ENCODE results near the gene S1PR1.

S1PR1 gene

GRCh38 chr1:101196668-101197067 lies 40.2 kb upstream of the S1PR1 start:
- Histone ChIP-seq H3K4ac (ENCODE audit: low read depth in 1 of 2, low read length in 2 of 2) (no peak overlapping the region), H2BK15ac (ENCODE audit: low read depth, poor library complexity, severe bottlenecking) (no peak overlapping the region)
- 96% methylated on average over 2 of the region's 2 CpGs for WGBS

DNA sequence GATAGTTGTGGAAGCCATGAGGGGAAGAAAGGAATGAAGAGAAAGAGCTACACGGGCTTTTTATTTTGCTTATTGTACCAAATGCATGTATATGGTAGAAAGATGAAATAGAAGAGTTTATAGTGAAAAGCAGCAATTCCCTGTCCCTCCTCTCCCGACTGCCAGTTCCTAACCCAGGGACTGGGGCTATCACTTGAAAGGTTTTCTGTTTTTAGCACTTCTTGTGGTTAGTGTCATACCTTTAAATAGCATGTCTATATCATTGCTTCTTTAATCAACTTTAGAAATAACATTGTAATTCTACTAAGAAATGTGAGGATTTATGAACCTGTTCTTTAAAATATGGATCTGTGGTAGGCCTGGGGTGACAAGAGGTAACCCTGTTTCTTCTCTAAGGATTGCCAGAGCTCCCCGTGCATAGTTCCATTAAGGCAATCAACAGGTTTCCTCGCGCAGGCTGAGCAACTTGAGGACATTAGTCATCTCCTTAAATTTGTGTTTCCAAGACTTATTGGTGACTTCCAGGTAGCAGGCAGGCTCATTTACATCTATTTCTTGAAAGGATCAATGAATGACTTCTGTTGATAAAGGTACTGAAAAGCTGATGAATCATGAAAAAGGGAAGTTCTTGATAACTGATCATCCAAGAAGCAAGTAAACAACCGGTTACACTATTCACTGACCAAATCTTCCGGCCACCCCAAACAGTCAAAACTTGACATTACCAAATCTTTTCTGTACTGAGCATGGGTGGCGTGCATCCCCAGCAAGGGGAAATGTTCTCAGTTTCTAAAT lies 37.8 kb upstream of the S1PR1 start:
- H3K4ac ChIP-seq (ENCODE audit: low read depth in 1 of 2, low read length in 2 of 2), result no peak overlapping the region
- no peak overlapping the region for H2BK5ac ChIP-seq (ENCODE audit: low read depth, low read length, poor library complexity, severe bottlenecking)
- no peak overlapping the region for H3K18ac ChIP-seq (ENCODE audit: low read depth in 1 of 2, low read length in 2 of 2)
- no peak overlapping the region for H4K8ac ChIP-seq (ENCODE audit: low read length)
- H3K36me3 ChIP-seq (ENCODE audit: control insufficient read depth in 1 of 2, insufficient read depth in 2 of 2, low read depth in 1 of 2, low read length in 2 of 2), result no peaks in the 10 kb centered on the region
- H4K91ac ChIP-seq (ENCODE audit: low read length), result no peak overlapping the region
- H3K4me3 ChIP-seq (ENCODE audit: insufficient read depth in 1 of 2, low read depth in 1 of 2, low read length in 2 of 2), result no peak overlapping the region
- no peaks in the 10 kb centered on the region for H3K27me3 ChIP-seq (ENCODE audit: control insufficient read depth in 1 of 2, insufficient read depth in 1 of 2, low read length in 2 of 2)
- H3K9ac ChIP-seq (ENCODE audit: low read length), result no peak overlapping the region
- H3K4me1 ChIP-seq (ENCODE audit: control insufficient read depth, insufficient read depth, low read depth, low read length), result peaks cover 3% of the 10 kb centered on the region
- no peaks in the 10 kb centered on the region for H3K79me1 ChIP-seq (replicated peaks; ENCODE audit: low read length, poor library complexity, severe bottlenecking)
- no peak for DNase-seq
- 89% methylated on average over 6 of the region's 8 CpGs for WGBS
- H3K23ac ChIP-seq (ENCODE audit: low read length in 2 of 2), result no peak overlapping the region
- H2BK120ac ChIP-seq (ENCODE audit: low read depth, low read length), result no peak overlapping the region
- no peak overlapping the region for H3K4me2 ChIP-seq (ENCODE audit: low read length, poor library complexity, severe bottlenecking)
- no peak overlapping the region for H2BK12ac ChIP-seq (ENCODE audit: low read length in 2 of 2)
- no peak overlapping the region for H3K27ac ChIP-seq (ENCODE audit: low read length, poor library complexity, severe bottlenecking)
- H2AFZ ChIP-seq (ENCODE audit: low read depth, low read length), result no peak overlapping the region
- H2AK5ac ChIP-seq (ENCODE audit: low read length, severe bottlenecking), result no peak overlapping the region
- H2BK15ac ChIP-seq (ENCODE audit: low read depth, poor library complexity, severe bottlenecking), result no peak overlapping the region
- no peak overlapping the region for H3K14ac ChIP-seq (ENCODE audit: low read length in 2 of 2)
- no peaks in the 10 kb centered on the region for H3K9me3 ChIP-seq (ENCODE audit: control insufficient read depth, low read length)

More at GRCh38 chr1:101196668-101197067, 40.2 kb upstream of the S1PR1 start:
- Histone ChIP-seq H3K4me2 (ENCODE audit: low read length, poor library complexity, severe bottlenecking) (no peak overlapping the region), H3K23ac (ENCODE audit: low read length in 2 of 2) (no peak overlapping the region), H3K36me3 (ENCODE audit: control insufficient read depth in 1 of 2, insufficient read depth in 2 of 2, low read depth in 1 of 2, low read length in 2 of 2) (no peaks in the 10 kb centered on the region), H3K4me1 (ENCODE audit: control insufficient read depth, insufficient read depth, low read depth, low read length) (peaks cover 4% of the 10 kb centered on the region), H4K91ac (ENCODE audit: low read length) (no peak overlapping the region), H2BK5ac (ENCODE audit: low read depth, low read length, poor library complexity, severe bottlenecking) (no peak overlapping the region), H3K18ac (ENCODE audit: low read depth in 1 of 2, low read length in 2 of 2) (no peak overlapping the region), H3K4me3 (ENCODE audit: insufficient read depth in 1 of 2, low read depth in 1 of 2, low read length in 2 of 2) (no peak overlapping the region), H3K27me3 (ENCODE audit: control insufficient read depth in 1 of 2, insufficient read depth in 1 of 2, low read length in 2 of 2) (no peaks in the 10 kb centered on the region), H3K14ac (ENCODE audit: low read length in 2 of 2) (no peak overlapping the region), H3K9ac (ENCODE audit: low read length) (no peak overlapping the region), H3K79me1 (replicated peaks; ENCODE audit: low read length, poor library complexity, severe bottlenecking) (no peaks in the 10 kb centered on the region), H2BK120ac (ENCODE audit: low read depth, low read length) (no peak overlapping the region), H2BK12ac (ENCODE audit: low read length in 2 of 2) (no peak overlapping the region), H3K9me3 (ENCODE audit: control insufficient read depth, low read length) (no peaks in the 10 kb centered on the region), H2AK5ac (ENCODE audit: low read length, severe bottlenecking) (no peak overlapping the region), H2AFZ (ENCODE audit: low read depth, low read length) (no peak overlapping the region), H3K27ac (ENCODE audit: low read length, poor library complexity, severe bottlenecking) (no peak overlapping the region), H4K8ac (ENCODE audit: low read length) (no peak overlapping the region)
- DNase-seq, result no peak

- no peak overlapping the region for H2AFZ ChIP-seq (ENCODE audit: low read depth, low read length)
- WGBS, result 100% methylated on average over 1 of the region's 1 CpG
- no peak overlapping the region for H3K27ac ChIP-seq (ENCODE audit: low read length, poor library complexity, severe bottlenecking)
- no peak overlapping the region for H3K4ac ChIP-seq (ENCODE audit: low read depth in 1 of 2, low read length in 2 of 2)
- H3K4me1 ChIP-seq (ENCODE audit: control insufficient read depth, insufficient read depth, low read depth, low read length), result peaks cover 3% of the 10 kb centered on the region
- H3K9ac ChIP-seq (ENCODE audit: low read length), result no peak overlapping the region
- H3K14ac ChIP-seq (ENCODE audit: low read length in 2 of 2), result no peak overlapping the region
- no peak overlapping the region for H3K23ac ChIP-seq (ENCODE audit: low read length in 2 of 2)
- no peaks in the 10 kb centered on the region for H3K79me1 ChIP-seq (replicated peaks; ENCODE audit: low read length, poor library complexity, severe bottlenecking)
- no peak overlapping the region for H2AK5ac ChIP-seq (ENCODE audit: low read length, severe bottlenecking)
- no peaks in the 10 kb centered on the region for H3K9me3 ChIP-seq (ENCODE audit: control insufficient read depth, low read length)
- H2BK12ac ChIP-seq (ENCODE audit: low read length in 2 of 2), result no peak overlapping the region
- no peak overlapping the region for H2BK5ac ChIP-seq (ENCODE audit: low read depth, low read length, poor library complexity, severe bottlenecking)
- no peaks in the 10 kb centered on the region for H3K27me3 ChIP-seq (ENCODE audit: control insufficient read depth in 1 of 2, insufficient read depth in 1 of 2, low read length in 2 of 2)
- H3K36me3 ChIP-seq (ENCODE audit: control insufficient read depth in 1 of 2, insufficient read depth in 2 of 2, low read depth in 1 of 2, low read length in 2 of 2), result no peaks in the 10 kb centered on the region
- no peak for DNase-seq
- H2BK120ac ChIP-seq (ENCODE audit: low read depth, low read length), result no peak overlapping the region
- no peak overlapping the region for H3K4me2 ChIP-seq (ENCODE audit: low read length, poor library complexity, severe bottlenecking)
- no peak overlapping the region for H4K8ac ChIP-seq (ENCODE audit: low read length)
- H2BK15ac ChIP-seq (ENCODE audit: low read depth, poor library complexity, severe bottlenecking), result no peak overlapping the region
- no peak overlapping the region for H3K4me3 ChIP-seq (ENCODE audit: insufficient read depth in 1 of 2, low read depth in 1 of 2, low read length in 2 of 2)
- no peak overlapping the region for H4K91ac ChIP-seq (ENCODE audit: low read length)
- H3K18ac ChIP-seq (ENCODE audit: low read depth in 1 of 2, low read length in 2 of 2), result no peak overlapping the region
Measured at GRCh38 chr1:101199637-101199982, 37.2 kb upstream of the S1PR1 start.

DNA sequence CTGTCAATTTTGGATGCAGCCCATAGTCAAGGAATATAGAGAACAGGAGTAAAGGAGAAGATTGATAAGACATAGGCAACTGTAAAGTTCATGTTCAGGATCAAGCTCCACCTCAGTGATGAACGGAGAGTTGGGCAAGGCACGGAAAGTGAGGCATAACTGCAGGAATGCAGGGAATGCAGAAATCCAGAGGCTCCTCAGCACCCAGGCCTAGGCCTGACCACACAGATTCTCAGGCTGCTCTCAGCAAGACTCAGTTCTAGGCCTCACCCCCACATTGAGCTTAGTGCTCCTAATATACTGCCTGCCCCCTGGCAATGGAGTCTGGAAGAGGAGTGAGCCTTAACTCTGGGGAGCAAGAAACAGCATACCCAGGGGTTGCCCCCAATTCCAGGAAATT lies 36.3 kb upstream of the S1PR1 start:
- Histone ChIP-seq H3K4me2 (ENCODE audit: low read length, poor library complexity, severe bottlenecking) (no peak overlapping the region), H2BK120ac (ENCODE audit: low read depth, low read length) (no peak overlapping the region), H3K27ac (ENCODE audit: low read length, poor library complexity, severe bottlenecking) (peak overlapping the region; percentile 76), H2AFZ (ENCODE audit: low read depth, low read length) (no peak overlapping the region), H3K14ac (ENCODE audit: low read length in 2 of 2) (no peak overlapping the region), H4K8ac (ENCODE audit: low read length) (peak overlapping the region; percentile 33), H3K4me1 (ENCODE audit: control insufficient read depth, insufficient read depth, low read depth, low read length) (peaks cover 3% of the 10 kb centered on the region), H3K9me3 (ENCODE audit: control insufficient read depth, low read length) (no peaks in the 10 kb centered on the region), H3K79me1 (replicated peaks; ENCODE audit: low read length, poor library complexity, severe bottlenecking) (no peaks in the 10 kb centered on the region), H2BK5ac (ENCODE audit: low read depth, low read length, poor library complexity, severe bottlenecking) (no peak overlapping the region), H3K36me3 (ENCODE audit: control insufficient read depth in 1 of 2, insufficient read depth in 2 of 2, low read depth in 1 of 2, low read length in 2 of 2) (no peaks in the 10 kb centered on the region), H2AK5ac (ENCODE audit: low read length, severe bottlenecking) (no peak overlapping the region), H3K27me3 (ENCODE audit: control insufficient read depth in 1 of 2, insufficient read depth in 1 of 2, low read length in 2 of 2) (no peaks in the 10 kb centered on the region), H3K9ac (ENCODE audit: low read length) (peak overlapping the region; percentile 59), H4K91ac (ENCODE audit: low read length) (no peak overlapping the region), H3K18ac (ENCODE audit: low read depth in 1 of 2, low read length in 2 of 2) (no peak overlapping the region), H3K4ac (ENCODE audit: low read depth in 1 of 2, low read length in 2 of 2) (no peak overlapping the region), H2BK15ac (ENCODE audit: low read depth, poor library complexity, severe bottlenecking) (no peak overlapping the region), H2BK12ac (ENCODE audit: low read length in 2 of 2) (no peak overlapping the region), H3K4me3 (ENCODE audit: insufficient read depth in 1 of 2, low read depth in 1 of 2, low read length in 2 of 2) (no peak overlapping the region), H3K23ac (ENCODE audit: low read length in 2 of 2) (no peak overlapping the region)
- DNase-seq, result peak; percentile 77
- WGBS, result 3% methylated on average over 2 of the region's 2 CpGs
